B cell (primary cell): ENCODE results near the gene ALDOB.

Experiments
- EZH2 ChIP-seq: IDR thresholded peaks from 2 replicates; pipeline ENCODE4 v1.6.1; 2012; ENCODE audit warnings: borderline replicate concordance, low read depth, mild to moderate bottlenecking, moderate library complexity, low read length; ENCODE audit not compliant: insufficient read depth, poor library complexity, severe bottlenecking
- TF ChIP-seq, protein P1 (sequence below): fragments of 200-600 bp; IDR thresholded peaks from one replicate; pipeline ENCODE4 v1.8.0; 2022; ENCODE audit warnings: antibody characterized with exemption, mild to moderate bottlenecking

DNA sequence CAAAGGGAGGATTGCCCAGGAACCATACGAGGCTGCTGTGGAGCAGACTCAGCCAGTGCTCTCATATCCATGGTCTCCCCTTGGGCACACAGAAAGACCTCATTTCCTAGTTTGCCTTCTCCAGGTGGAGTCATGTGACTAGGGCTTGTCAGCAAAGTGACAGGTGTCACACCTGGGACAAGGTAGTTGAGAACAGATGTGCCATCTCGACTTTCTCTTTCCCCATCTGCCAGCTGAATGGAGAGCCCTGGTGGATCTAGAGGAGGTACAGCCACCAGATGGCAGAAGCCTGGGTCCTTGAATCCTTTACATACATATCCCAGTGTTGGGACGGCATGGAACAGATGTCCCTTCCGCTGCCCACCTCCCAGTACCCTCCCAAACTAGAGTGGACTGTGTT, 42.9 kb upstream of the ALDOB start:
- TF ChIP-seq, protein P1, sequence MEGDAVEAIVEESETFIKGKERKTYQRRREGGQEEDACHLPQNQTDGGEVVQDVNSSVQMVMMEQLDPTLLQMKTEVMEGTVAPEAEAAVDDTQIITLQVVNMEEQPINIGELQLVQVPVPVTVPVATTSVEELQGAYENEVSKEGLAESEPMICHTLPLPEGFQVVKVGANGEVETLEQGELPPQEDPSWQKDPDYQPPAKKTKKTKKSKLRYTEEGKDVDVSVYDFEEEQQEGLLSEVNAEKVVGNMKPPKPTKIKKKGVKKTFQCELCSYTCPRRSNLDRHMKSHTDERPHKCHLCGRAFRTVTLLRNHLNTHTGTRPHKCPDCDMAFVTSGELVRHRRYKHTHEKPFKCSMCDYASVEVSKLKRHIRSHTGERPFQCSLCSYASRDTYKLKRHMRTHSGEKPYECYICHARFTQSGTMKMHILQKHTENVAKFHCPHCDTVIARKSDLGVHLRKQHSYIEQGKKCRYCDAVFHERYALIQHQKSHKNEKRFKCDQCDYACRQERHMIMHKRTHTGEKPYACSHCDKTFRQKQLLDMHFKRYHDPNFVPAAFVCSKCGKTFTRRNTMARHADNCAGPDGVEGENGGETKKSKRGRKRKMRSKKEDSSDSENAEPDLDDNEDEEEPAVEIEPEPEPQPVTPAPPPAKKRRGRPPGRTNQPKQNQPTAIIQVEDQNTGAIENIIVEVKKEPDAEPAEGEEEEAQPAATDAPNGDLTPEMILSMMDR = no peak
- TF ChIP-seq EZH2 = no peak
